IPS DF 6.9 (cell line): ENCODE data around the gene SMCP.

Experiments
- DNase-seq: peaks from one replicate; pipeline ENCODE4 v3.0.0-alpha.2; 2013; ENCODE audit warnings: low read depth, low spot score
- H3K27ac ChIP-seq: one replicate; pipeline ENCODE4 v1.5.1; 2013; ENCODE audit warnings: low read length, control low read depth
- H3K27me3 ChIP-seq: 2 replicates; pipeline ENCODE4 v1.6.1; 2013; ENCODE audit warnings: mild to moderate bottlenecking, low read length; ENCODE audit not compliant: control insufficient read depth, insufficient read depth
- H3K36me3 ChIP-seq: 2 replicates; pipeline ENCODE4 v1.6.1; 2013; ENCODE audit warnings: low read length; ENCODE audit not compliant: control insufficient read depth, insufficient read depth
- H3K4me1 ChIP-seq: 2 replicates; pipeline ENCODE4 v1.6.1; 2013; ENCODE audit warnings: low read length; ENCODE audit not compliant: control insufficient read depth, insufficient read depth
- H3K4me3 ChIP-seq: 2 replicates; pipeline ENCODE4 v1.5.1; 2013; ENCODE audit warnings: mild to moderate bottlenecking, low read length
- H3K9me3 ChIP-seq: 2 replicates; pipeline ENCODE4 v1.6.1; 2013; ENCODE audit warnings: low read length, inconsistent platforms; ENCODE audit not compliant: control insufficient read depth, insufficient read depth
- WGBS: extraction: QIAGEN DNeasy Blood & Tissue Kit; methylation state at CpG from one replicate; pipeline ENCODE4 v1.1.7; 2013; ENCODE audit warnings: mixed read lengths, missing lambda C conversion rate; ENCODE audit not compliant: insufficient read length, insufficient coverage; 5-methylcytosine and 5-hydroxymethylcytosine counted together

The SMCP gene

GRCh38 chr1:152886085-152886484, 8.0 kb downstream of the SMCP start:
- no peak for DNase-seq
- no peak overlapping the region for H3K4me3 ChIP-seq
- no peak overlapping the region for H3K27ac ChIP-seq
- no peaks in the 10 kb centered on the region for H3K4me1 ChIP-seq
- H3K27me3 ChIP-seq = no peaks in the 10 kb centered on the region
- no peaks in the 10 kb centered on the region for H3K36me3 ChIP-seq
- WGBS = no CpG with 5 or more reads among the region's 3 CpGs
- H3K9me3 ChIP-seq = no peaks in the 10 kb centered on the region

GRCh38 chr1:152886758-152887409, 8.8 kb downstream of the SMCP start:
- no peaks in the 10 kb centered on the region for H3K36me3 ChIP-seq
- no peaks in the 10 kb centered on the region for H3K4me1 ChIP-seq
- H3K27me3 ChIP-seq = no peaks in the 10 kb centered on the region
- H3K27ac ChIP-seq = no peak overlapping the region
- H3K4me3 ChIP-seq = no peak overlapping the region
- DNase-seq = no peak
- no CpG with 5 or more reads among the region's 8 CpGs for WGBS
- no peaks in the 10 kb centered on the region for H3K9me3 ChIP-seq

GRCh38 chr1:152888126-152888525, 10.0 kb downstream of the SMCP start:
- no peaks in the 10 kb centered on the region for H3K4me1 ChIP-seq
- no peak for DNase-seq
- no CpG with 5 or more reads among the region's 1 CpG for WGBS
- no peak overlapping the region for H3K27ac ChIP-seq
- H3K36me3 ChIP-seq = no peaks in the 10 kb centered on the region
- H3K9me3 ChIP-seq = no peaks in the 10 kb centered on the region
- no peak overlapping the region for H3K4me3 ChIP-seq
- H3K27me3 ChIP-seq = no peaks in the 10 kb centered on the region

- no peaks in the 10 kb centered on the region for H3K9me3 ChIP-seq
- no CpG with 5 or more reads among the region's 4 CpGs for WGBS
- no peaks in the 10 kb centered on the region for H3K36me3 ChIP-seq
- DNase-seq = no peak
- no peaks in the 10 kb centered on the region for H3K4me1 ChIP-seq
- H3K27ac ChIP-seq = no peak overlapping the region
- no peaks in the 10 kb centered on the region for H3K27me3 ChIP-seq
- H3K4me3 ChIP-seq = no peak overlapping the region
Observed at GRCh38 chr1:152899027-152899426, 20.9 kb downstream of the SMCP start.

GRCh38 chr1:152899883-152900282, 21.8 kb downstream of the SMCP start:
- DNase-seq = no peak
- Histone ChIP-seq H3K36me3 (no peaks in the 10 kb centered on the region), H3K4me3 (no peak overlapping the region), H3K27me3 (no peaks in the 10 kb centered on the region), H3K9me3 (no peaks in the 10 kb centered on the region), H3K27ac (no peak overlapping the region), H3K4me1 (no peaks in the 10 kb centered on the region)
- WGBS = no CpG with 5 or more reads among the region's 2 CpGs

- H3K27ac ChIP-seq = no peak overlapping the region
- H3K9me3 ChIP-seq = no peaks in the 10 kb centered on the region
- no peak for DNase-seq
- no peaks in the 10 kb centered on the region for H3K27me3 ChIP-seq
- no peak overlapping the region for H3K4me3 ChIP-seq
- H3K4me1 ChIP-seq = no peaks in the 10 kb centered on the region
- WGBS = no CpG with 5 or more reads among the region's 5 CpGs
- no peaks in the 10 kb centered on the region for H3K36me3 ChIP-seq
Observed at GRCh38 chr1:152901631-152902030, 23.5 kb downstream of the SMCP start.

- DNase-seq = no peak
- Histone ChIP-seq H3K27ac (no peak overlapping the region), H3K36me3 (no peaks in the 10 kb centered on the region), H3K27me3 (no peaks in the 10 kb centered on the region), H3K4me1 (no peaks in the 10 kb centered on the region), H3K4me3 (no peak overlapping the region), H3K9me3 (no peaks in the 10 kb centered on the region)
- no CpG with 5 or more reads among the region's 4 CpGs for WGBS
Observed at GRCh38 chr1:152902636-152903035, 24.5 kb downstream of the SMCP start.

- DNase-seq = no peak
- H3K9me3 ChIP-seq = no peaks in the 10 kb centered on the region
- H3K4me1 ChIP-seq = no peaks in the 10 kb centered on the region
- H3K4me3 ChIP-seq = no peak overlapping the region
- no peak overlapping the region for H3K27ac ChIP-seq
- no CpG with 5 or more reads among the region's 7 CpGs for WGBS
- no peaks in the 10 kb centered on the region for H3K36me3 ChIP-seq
- H3K27me3 ChIP-seq = no peaks in the 10 kb centered on the region
Observed at GRCh38 chr1:152904688-152905440, 26.7 kb downstream of the SMCP start.

- no CpG with 5 or more reads among the region's 5 CpGs for WGBS
- Histone ChIP-seq H3K36me3 (no peaks in the 10 kb centered on the region), H3K27me3 (no peaks in the 10 kb centered on the region), H3K27ac (no peak overlapping the region), H3K9me3 (no peaks in the 10 kb centered on the region), H3K4me1 (no peaks in the 10 kb centered on the region), H3K4me3 (no peak overlapping the region)
- no peak for DNase-seq
Observed at GRCh38 chr1:152906023-152906565, 28.0 kb downstream of the SMCP start.

GRCh38 chr1:152907686-152908601, 29.8 kb downstream of the SMCP start, which contains the start of gene IVL:
Gene IVL, plus strand, starts transcription at chr1:152908546. Its CDS starts 1,252 bp downstream, at chr1:152909798.
- no CpG with 5 or more reads among the region's 4 CpGs for WGBS
- H3K27me3 ChIP-seq = no peaks in the 10 kb centered on the region
- DNase-seq = no peak

More at GRCh38 chr1:152907686-152908601, 29.8 kb downstream of the SMCP start, which contains the start of gene IVL:
- H3K4me3 ChIP-seq = no peak within 1 kb of the TSS
- no peaks in the 10 kb centered on the region for H3K36me3 ChIP-seq
- H3K9me3 ChIP-seq = no peaks in the 10 kb centered on the region
- H3K27ac ChIP-seq = no peak within 1 kb of the TSS
- H3K4me1 ChIP-seq = no peaks in the 10 kb centered on the region
